GM12801 (cell line): ENCODE data around the gene HID1.

Source experiments
- CTCF ChIP-seq: IDR thresholded peaks from one replicate; pipeline ENCODE4 v1.5.1; 2011; ENCODE audit warnings: control low read depth; ENCODE audit not compliant: insufficient read length; ENCODE audit errors: extremely low read depth

HID1 gene

GRCh38 chr17:74920642-74921025, 51.9 kb downstream of the HID1 start:
- TF ChIP-seq CTCF, result no peak

- TF ChIP-seq CTCF, result no peak
Observed at GRCh38 chr17:74920306-74920620, 52.3 kb downstream of the HID1 start.

GRCh38 chr17:74919440-74920305, 52.9 kb downstream of the HID1 start:
- no peak for TF ChIP-seq CTCF

GRCh38 chr17:74918906-74919305, 53.7 kb downstream of the HID1 start:
- TF ChIP-seq CTCF, result no peak

- no peak for TF ChIP-seq CTCF
Observed at GRCh38 chr17:74917430-74917829, 55.1 kb downstream of the HID1 start.

GRCh38 chr17:74916851-74917199, 55.7 kb downstream of the HID1 start:
- TF ChIP-seq CTCF, result no peak

GRCh38 chr17:74916136-74916850, 56.3 kb downstream of the HID1 start:
- no peak for TF ChIP-seq CTCF
